ENCODE results near the gene YKT6. TPM values are rescaled to one million over a fixed set of nuclear protein-coding genes. Genes with fewer than 3 reads are reported as not detected.

YKT6 gene
- total RNA-seq, 1 donor from 2014 or later: 82.4 TPM

- TF ChIP-seq, protein P1, sequence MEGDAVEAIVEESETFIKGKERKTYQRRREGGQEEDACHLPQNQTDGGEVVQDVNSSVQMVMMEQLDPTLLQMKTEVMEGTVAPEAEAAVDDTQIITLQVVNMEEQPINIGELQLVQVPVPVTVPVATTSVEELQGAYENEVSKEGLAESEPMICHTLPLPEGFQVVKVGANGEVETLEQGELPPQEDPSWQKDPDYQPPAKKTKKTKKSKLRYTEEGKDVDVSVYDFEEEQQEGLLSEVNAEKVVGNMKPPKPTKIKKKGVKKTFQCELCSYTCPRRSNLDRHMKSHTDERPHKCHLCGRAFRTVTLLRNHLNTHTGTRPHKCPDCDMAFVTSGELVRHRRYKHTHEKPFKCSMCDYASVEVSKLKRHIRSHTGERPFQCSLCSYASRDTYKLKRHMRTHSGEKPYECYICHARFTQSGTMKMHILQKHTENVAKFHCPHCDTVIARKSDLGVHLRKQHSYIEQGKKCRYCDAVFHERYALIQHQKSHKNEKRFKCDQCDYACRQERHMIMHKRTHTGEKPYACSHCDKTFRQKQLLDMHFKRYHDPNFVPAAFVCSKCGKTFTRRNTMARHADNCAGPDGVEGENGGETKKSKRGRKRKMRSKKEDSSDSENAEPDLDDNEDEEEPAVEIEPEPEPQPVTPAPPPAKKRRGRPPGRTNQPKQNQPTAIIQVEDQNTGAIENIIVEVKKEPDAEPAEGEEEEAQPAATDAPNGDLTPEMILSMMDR (conservative IDR thresholded peaks at IDR 0.05): peak; percentile 51
- no peak overlapping the region for H3K4me3 Mint-ChIP-seq
Measured at GRCh38 chr7:44218418-44219201, 17.8 kb downstream of the YKT6 start.

GRCh38 chr7:44219371-44220045 lies 18.7 kb downstream of the YKT6 start:
- Mint-ChIP-seq H3K27me3 (peaks cover 4% of the 10 kb centered on the region), H3K27ac (no peak overlapping the region), H3K4me3 (no peak overlapping the region), H3K36me3 (peaks cover under 1% of the 10 kb centered on the region), H3K9me3 (no peaks in the 10 kb centered on the region), H3K4me1 (ENCODE audit: unreplicated experiment) (peaks cover 21% of the 10 kb centered on the region)
- DNase-seq (ENCODE audit: extremely low spot score, unreplicated experiment): no peak
- TF ChIP-seq, protein P1 (conservative IDR thresholded peaks at IDR 0.05): no peak

More at GRCh38 chr7:44218418-44219201, 17.8 kb downstream of the YKT6 start:
- peak overlapping the region; percentile 48 for H3K27ac Mint-ChIP-seq
- H3K36me3 Mint-ChIP-seq: peaks cover 6% of the 10 kb centered on the region
- H3K4me1 Mint-ChIP-seq (ENCODE audit: unreplicated experiment): peaks cover 24% of the 10 kb centered on the region
- DNase-seq (ENCODE audit: extremely low spot score, unreplicated experiment): no peak
- peaks cover 1% of the 10 kb centered on the region for H3K27me3 Mint-ChIP-seq
- H3K9me3 Mint-ChIP-seq: no peaks in the 10 kb centered on the region

DNA sequence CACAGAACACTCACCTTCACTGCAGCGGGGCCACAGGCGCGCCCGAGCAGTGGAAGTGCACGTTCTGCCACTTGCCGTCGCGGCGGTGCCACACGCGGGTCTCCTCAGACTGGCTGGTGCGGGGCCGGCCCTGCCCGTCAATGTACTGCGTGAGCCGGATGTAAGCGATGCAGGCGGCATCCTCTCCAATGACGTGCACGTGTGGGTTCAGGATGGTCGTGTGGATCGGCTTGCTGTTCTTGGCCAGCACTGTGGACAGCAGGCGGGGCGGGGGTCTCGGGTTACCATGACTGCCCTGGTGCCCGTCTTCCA lies 19.2 kb downstream of the YKT6 start:
- TF ChIP-seq, protein P1 (conservative IDR thresholded peaks at IDR 0.05): no peak
- peaks cover 20% of the 10 kb centered on the region for H3K4me1 Mint-ChIP-seq (ENCODE audit: unreplicated experiment)
- H3K36me3 Mint-ChIP-seq: no peaks in the 10 kb centered on the region
- H3K27ac Mint-ChIP-seq: no peak overlapping the region
- no peaks in the 10 kb centered on the region for H3K9me3 Mint-ChIP-seq
- peaks cover 4% of the 10 kb centered on the region for H3K27me3 Mint-ChIP-seq
- DNase-seq (ENCODE audit: extremely low spot score, unreplicated experiment): no peak
- no peak overlapping the region for H3K4me3 Mint-ChIP-seq

DNA sequence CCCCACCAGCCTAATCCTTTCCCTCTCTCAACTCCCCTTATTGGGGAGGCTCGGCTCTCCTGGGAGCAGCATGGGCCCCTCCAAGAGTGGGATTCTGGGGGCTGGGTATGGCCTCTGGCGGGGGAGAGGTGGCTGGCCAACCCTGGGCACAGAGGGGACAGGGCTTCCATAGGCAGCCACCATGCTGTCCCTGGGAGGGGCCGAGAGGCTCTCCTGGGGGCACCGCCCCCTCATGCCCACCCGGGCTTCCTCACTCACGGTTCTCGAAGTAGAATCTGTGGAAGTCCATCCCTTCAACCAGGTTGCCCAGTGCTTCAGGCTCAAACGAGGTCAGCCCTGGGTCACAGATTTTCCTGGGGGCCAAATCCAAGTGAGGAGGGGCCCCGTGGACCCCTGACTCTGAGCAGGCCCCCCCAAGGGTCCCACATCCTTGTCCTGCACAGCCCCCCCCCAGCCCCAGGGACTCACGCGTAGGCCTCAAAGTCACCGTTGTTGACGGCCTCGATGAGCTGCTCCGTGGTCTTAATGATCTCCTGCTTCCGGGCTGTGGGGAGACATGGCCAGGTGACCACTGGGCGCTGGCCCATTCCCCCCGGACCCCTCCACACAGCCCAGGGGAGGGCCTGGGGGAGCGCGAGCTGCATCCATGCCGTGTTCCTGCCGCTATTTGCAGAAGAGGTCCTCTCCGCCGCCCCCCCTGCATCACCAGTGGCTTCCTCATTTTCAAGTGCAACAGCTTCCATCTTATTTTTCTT lies 19.8 kb downstream of the YKT6 start:
- Mint-ChIP-seq H3K4me3 (no peak overlapping the region), H3K4me1 (ENCODE audit: unreplicated experiment) (peaks cover 20% of the 10 kb centered on the region), H3K27me3 (peaks cover 4% of the 10 kb centered on the region), H3K36me3 (no peaks in the 10 kb centered on the region), H3K9me3 (no peaks in the 10 kb centered on the region), H3K27ac (no peak overlapping the region)
- TF ChIP-seq, protein P1 (conservative IDR thresholded peaks at IDR 0.05): no peak
- no peak for DNase-seq (ENCODE audit: extremely low spot score, unreplicated experiment)

- DNase-seq (ENCODE audit: extremely low spot score, unreplicated experiment): no peak
- TF ChIP-seq, protein P1 (conservative IDR thresholded peaks at IDR 0.05): no peak
- Mint-ChIP-seq H3K27me3 (peaks cover 4% of the 10 kb centered on the region), H3K4me3 (no peak overlapping the region), H3K4me1 (ENCODE audit: unreplicated experiment) (peaks cover 24% of the 10 kb centered on the region), H3K36me3 (no peaks in the 10 kb centered on the region), H3K9me3 (no peaks in the 10 kb centered on the region), H3K27ac (no peak overlapping the region)
Measured at GRCh38 chr7:44221231-44221791, 20.5 kb downstream of the YKT6 start.
